NCI-H1694 (cell line): ENCODE data around the gene C9orf50.
"Not testable (repeated sequence)": the region's sequence is repeated elsewhere in the genome, so short reads cannot be mapped to it uniquely, and the experiment has no call there.

Experiments
- DNase-seq: peaks from one replicate; lab custom pipeline; 2025; lab: John Stamatoyannopoulos, UW

Gene C9orf50

DNA sequence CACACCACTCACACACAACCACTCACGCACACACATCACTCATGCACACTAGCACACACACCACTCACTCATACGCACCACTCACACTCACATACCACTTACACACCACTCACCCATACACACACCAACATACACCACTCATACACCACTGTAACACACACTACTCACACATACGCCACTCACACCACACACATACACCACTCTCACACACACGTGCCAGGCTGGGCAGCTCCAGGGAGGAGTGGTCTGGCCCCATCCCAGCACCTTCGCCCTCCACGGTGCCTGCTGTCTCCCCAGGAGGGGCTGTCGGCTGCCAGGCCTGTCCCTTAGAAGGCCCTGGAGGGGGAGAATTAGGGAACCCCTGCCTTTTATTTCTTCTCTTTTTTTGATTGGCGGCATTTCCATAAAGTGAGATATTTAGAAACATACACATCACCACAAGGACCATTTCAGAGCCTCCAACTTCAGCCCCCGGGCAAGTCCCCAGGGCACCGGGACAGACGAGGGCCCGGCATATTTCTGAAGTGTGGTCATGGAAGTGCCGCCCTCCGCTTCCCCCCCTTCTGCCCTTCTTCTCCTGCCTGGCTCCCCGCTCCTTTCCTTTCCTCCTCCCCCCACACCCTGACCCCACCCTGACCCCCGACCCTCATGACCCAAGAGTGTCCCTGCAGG lies 27.3 kb upstream of the C9orf50 start:
- no peak for DNase-seq

- DNase-seq, result no peak
Measured at GRCh38 chr9:129647635-129648034, 26.7 kb upstream of the C9orf50 start.

DNA sequence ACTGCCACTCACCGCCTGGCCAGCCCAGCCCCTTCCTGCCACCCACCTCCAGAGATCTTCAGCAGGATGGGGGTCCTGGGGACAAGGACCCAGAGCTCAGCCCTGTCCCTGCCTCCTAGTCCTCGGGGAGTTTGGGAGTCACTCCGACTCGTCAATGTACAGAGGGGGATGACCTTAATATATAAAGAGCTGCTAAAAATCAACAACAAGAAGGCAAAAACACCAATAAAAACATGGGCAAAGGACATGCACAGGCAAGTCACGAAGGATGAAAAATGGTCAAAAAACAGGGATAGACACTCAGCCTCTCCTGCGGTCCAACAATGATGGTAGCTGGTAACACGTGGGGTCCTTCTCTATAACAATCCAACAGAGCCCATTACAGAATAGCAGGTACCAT lies 25.8 kb upstream of the C9orf50 start:
- no peak for DNase-seq

GRCh38 chr9:129646252-129646651 lies 25.4 kb upstream of the C9orf50 start:
- no peak for DNase-seq

GRCh38 chr9:129644902-129645301 lies 24.0 kb upstream of the C9orf50 start:
- DNase-seq, result no peak

DNA sequence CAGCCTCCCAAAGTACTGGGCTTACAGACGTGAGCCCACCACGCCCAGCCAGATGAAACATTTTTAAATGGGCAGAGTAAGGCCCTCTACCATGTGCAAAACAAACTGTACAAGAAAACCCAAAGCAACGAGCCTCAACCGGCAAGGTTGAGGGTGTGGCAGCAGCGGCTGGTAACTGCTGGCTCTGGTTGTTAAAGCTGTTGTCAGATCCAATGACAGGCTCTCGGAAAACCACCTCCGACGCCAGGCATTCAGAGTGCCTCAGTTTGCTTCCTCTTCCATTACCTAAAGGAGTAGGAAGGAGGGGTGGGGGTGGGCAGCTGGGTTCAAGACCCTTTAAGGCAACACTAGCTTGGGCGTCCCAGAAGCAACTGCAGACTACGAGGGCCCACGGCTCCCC lies 23.5 kb upstream of the C9orf50 start:
- DNase-seq, result no peak

GRCh38 chr9:129643706-129644105 lies 22.8 kb upstream of the C9orf50 start:
- no peak for DNase-seq

DNA sequence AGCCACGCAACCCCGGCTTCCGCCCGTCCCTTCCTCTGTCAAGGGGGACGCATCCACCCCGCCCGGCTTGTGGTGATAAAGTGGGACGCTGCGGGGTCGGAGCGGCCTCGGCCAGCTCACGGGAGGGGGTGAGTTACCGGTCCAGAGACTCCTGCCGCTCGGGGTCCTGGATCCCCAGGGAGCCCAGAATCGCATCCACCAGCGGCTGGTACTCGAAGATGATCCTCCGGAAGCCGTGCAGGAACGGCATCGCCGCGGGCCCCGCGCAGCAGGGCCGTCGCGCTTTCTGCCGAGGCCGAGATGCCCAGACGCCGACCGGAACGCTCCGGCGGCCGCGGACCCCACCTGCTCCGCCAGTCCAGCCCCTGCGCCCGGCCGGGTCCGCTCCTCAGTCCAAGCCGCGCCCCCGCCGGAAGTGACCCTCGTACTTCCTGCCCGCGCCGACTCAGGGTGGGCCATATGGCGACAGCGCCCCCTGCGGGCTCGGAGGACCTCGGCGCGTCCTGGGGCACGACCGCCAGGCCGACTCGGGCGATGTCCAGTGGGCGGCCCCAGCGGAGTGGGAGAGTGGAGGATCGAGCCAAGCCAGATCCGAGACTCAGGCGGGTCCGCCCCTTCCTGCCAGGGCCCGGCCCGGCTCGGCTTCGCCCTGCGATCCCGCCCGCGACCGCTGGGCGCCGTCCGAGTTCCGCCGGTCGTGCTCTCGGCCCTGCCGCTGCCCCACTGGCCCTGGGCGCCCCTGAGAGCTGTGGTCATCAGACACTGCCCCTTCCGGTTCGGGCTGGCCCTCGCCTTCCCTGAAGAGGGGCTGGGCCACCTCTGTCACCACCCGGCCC lies 21.1 kb upstream of the C9orf50 start, which contains the start of gene ASB6:
Gene ASB6, minus strand, starts transcription at position 402 of the 836 bp plus-strand sequence. Its CDS starts 152 bp downstream, at position 250.
- peak; percentile 50 for DNase-seq

- no peak for DNase-seq
Measured at GRCh38 chr9:129640871-129641749, 20.2 kb upstream of the C9orf50 start.

- DNase-seq, result no peak
Measured at GRCh38 chr9:129640086-129640870, 19.4 kb upstream of the C9orf50 start.

GRCh38 chr9:129639756-129640085 lies 18.8 kb upstream of the C9orf50 start:
- DNase-seq, result no peak

GRCh38 chr9:129639034-129639630 lies 18.2 kb upstream of the C9orf50 start:
- no peak for DNase-seq

DNA sequence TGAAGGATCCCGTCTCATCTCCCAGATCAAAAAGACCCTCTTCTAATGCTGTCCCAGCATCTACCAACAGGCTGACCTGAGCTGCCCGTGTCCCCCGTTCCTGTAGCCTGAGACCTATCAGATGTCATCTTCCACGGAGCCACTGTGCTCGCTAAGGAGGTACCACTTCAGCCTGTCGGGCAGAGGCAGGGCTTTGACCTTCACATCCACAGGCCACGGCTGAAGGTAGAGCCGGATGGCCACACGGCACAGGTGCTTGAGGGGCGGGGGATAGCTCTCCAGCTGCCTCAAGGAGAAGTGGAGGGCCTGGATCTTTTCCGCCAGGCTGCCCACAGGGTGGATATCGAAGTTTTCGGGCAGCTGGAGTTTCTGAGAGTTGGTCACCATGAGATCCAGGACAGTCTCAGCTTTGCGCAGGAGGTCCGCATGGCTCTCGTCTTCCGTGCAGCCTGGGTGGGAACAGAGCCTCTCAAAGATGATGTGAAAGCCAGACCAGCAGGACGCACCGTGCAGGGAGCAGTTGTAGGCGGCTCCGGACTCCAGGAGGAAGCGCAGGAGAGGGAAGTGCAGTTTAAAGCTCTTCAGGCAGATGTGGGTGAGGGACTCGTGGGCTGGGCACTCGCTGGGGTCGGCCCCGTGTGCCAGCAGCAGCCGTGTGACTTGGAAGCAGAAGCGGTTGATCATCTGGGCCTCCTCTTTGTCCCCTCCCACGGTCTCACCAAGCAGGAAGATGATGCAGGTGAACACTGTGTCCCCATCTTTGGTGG lies 17.0 kb upstream of the C9orf50 start:
- DNase-seq, result no peak

DNA sequence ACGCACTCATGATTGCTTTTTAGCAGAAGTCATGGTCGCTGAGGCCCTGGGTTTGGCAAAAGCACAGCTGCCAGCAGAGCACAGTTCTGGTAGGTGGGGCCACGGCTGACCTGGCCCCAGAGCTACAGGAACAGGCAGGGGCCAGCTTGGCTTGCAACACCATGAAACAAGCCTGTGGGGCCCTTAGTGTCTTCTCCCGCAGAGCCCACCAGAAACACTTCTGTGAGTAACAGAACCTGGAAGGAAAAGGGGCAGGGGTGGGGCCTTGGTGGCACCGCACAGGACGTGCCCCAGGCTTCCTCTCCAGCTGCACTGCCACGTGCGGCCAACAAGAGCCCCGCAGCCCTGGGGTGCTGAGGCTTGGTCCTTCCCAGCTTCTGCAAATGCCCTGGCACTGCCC lies 16.2 kb upstream of the C9orf50 start:
- DNase-seq, result no peak

DNA sequence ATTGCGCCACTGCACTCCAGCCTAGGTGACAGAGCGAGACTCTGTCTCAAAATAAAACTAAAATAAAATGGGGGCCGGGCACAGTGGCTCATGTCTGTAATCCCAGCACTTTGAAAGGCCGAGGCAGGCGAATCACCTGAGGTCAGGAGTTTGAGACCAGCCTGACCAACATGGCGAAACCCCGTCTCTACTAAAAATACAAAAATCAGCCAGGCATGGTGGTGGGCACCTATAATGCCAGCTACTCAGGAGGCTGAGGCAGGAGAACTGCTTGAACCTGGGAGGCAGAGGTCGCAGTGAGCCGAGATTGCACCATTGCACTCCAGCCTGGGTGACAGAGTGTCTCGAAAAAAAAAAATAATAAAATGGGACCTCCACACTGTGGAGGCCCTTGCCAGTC lies 15.4 kb upstream of the C9orf50 start:
- not testable (repeated sequence) for DNase-seq

- no peak for DNase-seq
Measured at GRCh38 chr9:129635099-129636065, 14.5 kb upstream of the C9orf50 start.

- DNase-seq, result no peak
Measured at GRCh38 chr9:129633848-129634247, 12.9 kb upstream of the C9orf50 start.

GRCh38 chr9:129633207-129633606 lies 12.3 kb upstream of the C9orf50 start:
- no peak for DNase-seq

- DNase-seq, result no peak
Measured at GRCh38 chr9:129632460-129632859, 11.6 kb upstream of the C9orf50 start.
